Activated T-cell treated with anti-CD3 and anti-CD28 coated beads, Interleukin-2, amount 50 U/mL, for 4 hours (primary cell): Measurements from ENCODE around the gene HECTD4. TPM values are rescaled to one million over a fixed set of nuclear protein-coding genes. Genes with fewer than 3 reads are reported as not detected.
"Not testable (repeated sequence)": the region's sequence is repeated elsewhere in the genome, so short reads cannot be mapped to it uniquely, and the experiment has no call there.

Experiments
- ATAC-seq, 2 donors: fragments of 200-7000 bp; cut with Tn5 transposase; one replicate each; pipeline ENCODE4 v1.10.0; 2021
- DNase-seq: peaks from one replicate; pipeline ENCODE4 v3.0.0-alpha.2; 2020
- H3K27me3 Mint-ChIP-seq: one replicate; pipeline ENCODE4 v1.8.0; 2021; ENCODE audit warnings: low read depth, mixed read lengths
- H3K36me3 Mint-ChIP-seq: one replicate; pipeline ENCODE4 v1.8.0; 2022; ENCODE audit warnings: mixed read lengths; ENCODE audit not compliant: insufficient read depth
- H3K4me1 Mint-ChIP-seq: one replicate; pipeline ENCODE4 v1.8.0; 2021; ENCODE audit warnings: low read depth, mixed read lengths
- H3K4me3 Mint-ChIP-seq: one replicate; pipeline ENCODE4 v1.8.0; 2021; ENCODE audit warnings: mild to moderate bottlenecking, moderate library complexity, mixed read lengths
- H3K9me3 Mint-ChIP-seq: one replicate; pipeline ENCODE4 v1.8.0; 2021; ENCODE audit warnings: mixed read lengths
- total RNA-seq, 3 donors: library from RNA; stranded (reverse); gene quantifications; one replicate each; pipeline ENCODE4 v1.2.1, GENCODE V29; 2021

Gene HECTD4
- total RNA-seq, 3 donors from 2014 or later = 17.4 to 22.4 (median 19.0) TPM

DNA sequence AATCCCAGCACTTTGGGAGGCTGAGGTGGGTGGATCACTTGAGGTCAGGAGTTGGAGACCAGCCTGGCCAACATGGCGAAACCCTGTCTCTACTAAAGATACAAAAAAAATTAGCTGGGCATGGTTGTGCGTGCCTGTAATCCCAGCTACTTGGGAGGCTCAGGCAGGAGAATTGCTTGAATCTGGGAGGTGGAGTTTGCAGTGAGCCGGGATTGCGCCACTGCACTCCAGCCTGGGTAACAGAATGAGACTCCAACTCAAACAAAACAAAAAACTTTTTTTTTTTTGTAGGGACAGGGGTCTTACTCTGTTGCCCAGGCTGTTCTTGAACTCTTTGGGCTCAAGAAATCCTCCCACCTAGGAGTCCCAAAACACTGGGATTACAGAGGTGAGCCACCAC lies 33.2 kb upstream of the HECTD4 start:
- not testable (repeated sequence) for DNase-seq, ATAC-seq, H3K27me3 Mint-ChIP-seq, H3K36me3 Mint-ChIP-seq, H3K9me3 Mint-ChIP-seq, H3K4me3 Mint-ChIP-seq
- H3K4me1 Mint-ChIP-seq = peaks cover 19% of the 10 kb centered on the region

DNA sequence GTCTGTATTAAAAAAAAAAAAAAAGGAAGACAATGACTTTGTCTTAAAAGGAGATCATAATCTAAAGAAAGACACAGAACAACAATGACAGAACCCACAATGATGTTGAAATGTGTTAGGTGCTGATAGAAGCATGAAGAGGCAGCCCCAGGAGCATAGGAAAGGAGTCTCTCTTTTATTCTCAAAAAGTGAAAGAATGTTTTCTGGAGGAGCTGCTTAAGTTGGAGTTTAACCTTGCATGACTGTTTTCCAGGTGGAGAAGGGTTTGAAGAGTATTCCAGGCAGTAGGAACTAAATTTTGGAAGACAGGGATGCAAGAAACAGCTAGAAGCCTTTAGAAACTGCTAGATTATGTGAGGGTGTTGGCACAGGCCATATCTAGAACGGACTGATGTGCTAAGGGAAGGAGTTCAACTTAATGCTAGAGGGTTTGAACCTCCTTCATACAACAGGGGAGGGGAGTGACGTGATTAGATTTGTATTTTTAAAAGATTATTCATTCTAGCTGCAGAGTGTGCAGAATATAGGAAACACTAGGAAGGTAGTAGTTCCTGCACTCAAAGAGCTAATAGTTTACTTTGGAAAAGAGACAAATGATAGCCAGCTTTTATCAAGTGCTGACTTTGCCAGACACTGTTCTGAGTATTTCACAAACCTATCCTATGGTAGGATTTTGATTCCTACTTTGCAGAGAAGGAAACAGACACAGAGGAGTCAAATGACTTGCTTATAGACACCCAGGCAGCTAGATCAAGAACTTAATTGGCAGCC lies 31.8 kb upstream of the HECTD4 start:
- no peak overlapping the region for H3K4me3 Mint-ChIP-seq

DNA sequence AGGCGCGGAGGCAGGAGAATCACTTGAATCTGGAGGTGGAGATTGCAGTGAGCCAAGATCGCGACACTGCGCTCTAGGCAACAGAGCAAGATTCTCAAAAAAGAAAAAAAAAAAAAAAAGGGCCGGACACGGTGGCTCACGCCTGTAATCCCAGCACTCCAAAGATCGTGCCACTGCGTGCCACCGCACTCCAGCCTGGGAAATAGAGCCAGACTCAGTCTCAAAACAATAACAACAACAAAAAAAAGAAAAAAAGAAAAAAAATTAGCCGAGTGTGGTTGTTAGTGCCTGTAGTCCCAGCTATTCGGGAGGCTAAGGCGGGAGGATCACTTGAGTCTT lies 27.6 kb upstream of the HECTD4 start:
- Mint-ChIP-seq H3K27me3 (no peaks in the 10 kb centered on the region), H3K4me3 (peak overlapping the region; percentile 99), H3K9me3 (no peaks in the 10 kb centered on the region), H3K4me1 (peaks cover 36% of the 10 kb centered on the region), H3K36me3 (peaks cover 39% of the 10 kb centered on the region)
- DNase-seq (no peak), ATAC-seq (no peak)

More for the DNA sequence above, 31.8 kb upstream of the HECTD4 start:
- Mint-ChIP-seq H3K4me1 (peaks cover 11% of the 10 kb centered on the region), H3K36me3 (peaks cover 1% of the 10 kb centered on the region), H3K9me3 (no peaks in the 10 kb centered on the region), H3K27me3 (no peaks in the 10 kb centered on the region)
- no peak for ATAC-seq
- no peak for DNase-seq

DNA sequence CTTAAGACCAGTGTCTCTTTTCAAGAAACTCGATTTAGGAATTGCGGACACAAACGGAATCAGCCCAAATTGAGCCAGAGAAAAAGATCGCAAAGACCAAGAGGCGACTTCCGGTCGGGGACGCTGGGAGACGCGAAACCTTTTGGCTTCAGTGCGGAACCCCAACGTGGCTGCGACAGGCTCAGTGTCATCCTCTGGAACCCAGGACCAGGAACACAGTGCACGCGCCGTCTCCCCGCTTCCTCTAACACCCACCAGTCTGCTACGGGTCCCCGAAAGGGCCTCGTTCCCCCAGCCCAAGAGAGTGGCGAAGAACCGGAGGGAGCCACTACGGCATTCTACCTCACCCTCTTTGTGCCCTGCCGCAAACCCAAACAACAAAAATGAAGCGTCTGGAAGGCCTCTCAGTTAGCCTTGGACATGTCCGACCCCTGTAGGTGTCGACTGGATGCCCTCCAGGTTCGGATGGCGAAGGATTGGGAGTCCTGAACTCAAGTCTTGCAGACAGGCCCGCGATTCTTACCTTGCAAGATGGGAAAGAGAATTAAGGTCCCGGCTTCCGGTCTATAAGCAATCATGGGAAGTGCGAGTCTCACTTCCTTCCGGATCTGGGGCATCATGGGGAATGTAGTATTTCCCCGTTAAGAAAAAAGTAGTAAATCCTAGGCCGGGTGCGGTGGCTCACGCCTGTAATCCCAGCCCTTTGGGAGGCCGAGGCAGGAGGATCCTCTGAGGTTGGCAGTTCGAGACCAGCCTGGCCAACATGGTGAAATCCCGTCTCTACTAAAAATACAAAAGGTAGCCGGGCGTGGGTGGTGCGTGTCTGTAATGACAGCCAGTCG lies 27.1 kb upstream of the HECTD4 start, which contains the start of gene RPL6:
TSS of gene RPL6 (minus strand) at position 542 of the 842 bp plus-strand sequence. CDS start 949 bp downstream, outside the sequence.
- peak; percentile 91 to 94 for ATAC-seq
- DNase-seq = peak; percentile 66
- Mint-ChIP-seq H3K4me1 (peaks cover 39% of the 10 kb centered on the region), H3K27me3 (no peaks in the 10 kb centered on the region), H3K4me3 (peak within 1 kb of the TSS; percentile 99), H3K36me3 (peaks cover 45% of the 10 kb centered on the region), H3K9me3 (no peaks in the 10 kb centered on the region)

DNA sequence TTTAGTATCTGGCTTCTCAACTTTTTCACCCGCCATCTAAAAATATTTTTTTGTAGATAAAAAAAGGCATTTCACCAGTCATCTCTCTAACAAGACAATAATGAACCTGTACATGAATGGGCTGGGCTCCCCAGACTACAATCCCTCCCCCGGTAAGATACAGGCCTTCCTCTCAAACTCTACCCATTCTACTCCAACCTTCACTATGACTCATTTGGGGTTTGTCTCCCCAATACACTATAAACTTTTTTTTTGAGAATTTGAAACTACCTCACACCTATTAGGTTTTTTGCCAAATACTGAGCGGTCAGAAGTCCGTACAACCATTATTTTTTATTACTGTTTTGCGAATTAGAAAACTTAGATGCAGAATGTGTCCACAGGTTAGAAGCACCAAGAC lies 26.4 kb upstream of the HECTD4 start:
- no peaks in the 10 kb centered on the region for H3K27me3 Mint-ChIP-seq
- no peaks in the 10 kb centered on the region for H3K9me3 Mint-ChIP-seq
- peaks cover 39% of the 10 kb centered on the region for H3K4me1 Mint-ChIP-seq
- peak; percentile 38 to 46 for ATAC-seq
- H3K4me3 Mint-ChIP-seq = peak overlapping the region; percentile 99
- peaks cover 45% of the 10 kb centered on the region for H3K36me3 Mint-ChIP-seq
- DNase-seq = peak; percentile 23

DNA sequence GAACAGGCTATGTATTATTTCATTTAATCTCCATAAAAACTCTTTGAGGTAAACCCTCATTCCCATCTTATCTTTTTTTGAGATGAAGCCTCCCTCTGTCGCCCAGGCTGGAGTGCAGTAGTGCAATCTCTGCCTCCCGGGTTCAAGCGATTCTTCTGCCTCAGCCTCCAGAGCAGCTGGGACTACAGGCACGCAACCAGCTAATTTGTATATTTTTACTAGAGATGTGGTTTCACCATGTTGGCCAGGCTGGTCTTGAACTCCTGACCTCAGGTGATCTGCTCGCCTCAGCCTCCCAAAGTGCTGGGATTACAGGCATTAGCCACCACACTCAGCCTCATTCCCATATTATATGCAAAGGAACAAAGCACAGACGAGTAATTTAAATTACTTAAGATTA lies 25.5 kb upstream of the HECTD4 start:
- not testable (repeated sequence) for H3K9me3 Mint-ChIP-seq, H3K27me3 Mint-ChIP-seq, ATAC-seq, DNase-seq
- peaks cover 39% of the 10 kb centered on the region for H3K4me1 Mint-ChIP-seq
- peaks cover 45% of the 10 kb centered on the region for H3K36me3 Mint-ChIP-seq
- peak overlapping the region; percentile 99 for H3K4me3 Mint-ChIP-seq

DNA sequence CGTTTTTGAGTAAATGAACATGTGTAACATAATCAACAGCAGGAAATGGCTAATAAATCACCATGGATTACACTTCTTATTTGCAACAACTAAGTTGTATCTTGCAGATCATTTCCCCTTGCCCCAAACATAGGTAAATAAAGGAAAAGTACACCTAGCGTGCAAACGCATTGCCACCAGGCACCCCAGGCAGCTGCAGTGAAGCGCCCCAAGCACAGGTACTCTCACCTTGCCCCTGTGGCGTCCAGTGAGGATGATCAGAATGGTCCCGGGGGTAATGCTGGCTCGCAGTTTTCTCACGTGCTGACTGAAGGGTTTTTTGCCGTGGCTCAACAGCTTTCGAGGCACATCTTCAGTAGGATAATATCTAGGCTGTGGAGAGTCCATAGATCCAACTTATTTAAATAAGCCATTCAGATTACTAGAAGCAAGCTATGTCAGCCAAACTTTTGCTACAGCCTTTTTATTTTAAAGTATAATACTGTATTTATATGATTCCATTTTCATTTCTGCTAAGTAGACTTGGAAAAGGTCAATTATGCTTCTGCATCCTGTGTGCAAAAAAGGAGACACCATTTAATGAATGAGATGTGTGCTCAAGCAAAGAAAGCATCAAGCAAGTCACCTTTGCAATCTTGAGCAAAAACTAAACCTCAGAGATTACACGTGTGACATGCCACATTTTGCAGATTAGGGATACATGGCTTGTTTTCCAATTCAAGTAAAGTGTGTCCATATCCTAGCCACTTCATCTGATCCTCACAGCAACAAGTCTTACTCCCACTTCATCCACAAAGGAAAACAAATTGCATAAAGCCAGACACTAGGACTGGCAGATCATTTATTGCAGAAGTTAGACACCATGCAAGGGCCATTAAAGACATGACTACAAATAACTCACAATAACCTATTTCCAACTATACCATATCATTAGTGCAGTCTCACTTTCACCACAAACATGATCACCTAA lies 24.6 kb upstream of the HECTD4 start:
- Mint-ChIP-seq H3K36me3 (peaks cover 45% of the 10 kb centered on the region), H3K9me3 (no peaks in the 10 kb centered on the region), H3K4me3 (peak overlapping the region; percentile 99), H3K4me1 (peaks cover 39% of the 10 kb centered on the region), H3K27me3 (no peaks in the 10 kb centered on the region)
- no peak for DNase-seq
- no peak for ATAC-seq

DNA sequence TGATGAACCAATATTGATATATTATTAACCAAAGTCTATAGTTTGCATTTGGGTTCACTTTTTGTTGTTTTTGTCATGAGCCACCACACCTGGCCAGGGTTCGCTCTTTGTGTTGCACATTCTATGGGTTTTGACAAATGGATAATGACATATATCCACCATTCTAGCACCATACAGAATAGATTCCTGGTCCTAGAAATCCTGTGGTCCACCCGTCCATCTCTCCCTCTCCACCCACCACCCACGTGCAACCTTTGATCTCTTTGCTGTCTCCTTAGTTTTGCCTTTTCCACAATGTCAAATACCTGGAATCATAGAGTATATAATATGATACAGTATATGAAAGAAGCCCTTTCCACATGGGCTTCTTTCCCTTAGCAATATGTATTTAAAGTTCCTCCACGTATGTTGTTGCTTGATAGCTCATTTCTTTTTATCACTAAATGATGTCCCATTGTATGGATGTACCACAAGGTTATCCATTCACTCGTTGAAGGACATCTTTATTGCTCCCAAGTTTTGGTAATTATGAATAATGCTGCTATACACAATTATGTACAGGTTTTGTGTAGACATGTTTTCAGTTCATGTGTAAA lies 19.8 kb upstream of the HECTD4 start:
- ATAC-seq = peak in 1 of 2 donors; percentile 29
- no peak for DNase-seq
- Mint-ChIP-seq H3K9me3 (no peaks in the 10 kb centered on the region), H3K27me3 (no peaks in the 10 kb centered on the region), H3K4me1 (peaks cover 17% of the 10 kb centered on the region), H3K36me3 (peaks cover 23% of the 10 kb centered on the region), H3K4me3 (no peak overlapping the region)

DNA sequence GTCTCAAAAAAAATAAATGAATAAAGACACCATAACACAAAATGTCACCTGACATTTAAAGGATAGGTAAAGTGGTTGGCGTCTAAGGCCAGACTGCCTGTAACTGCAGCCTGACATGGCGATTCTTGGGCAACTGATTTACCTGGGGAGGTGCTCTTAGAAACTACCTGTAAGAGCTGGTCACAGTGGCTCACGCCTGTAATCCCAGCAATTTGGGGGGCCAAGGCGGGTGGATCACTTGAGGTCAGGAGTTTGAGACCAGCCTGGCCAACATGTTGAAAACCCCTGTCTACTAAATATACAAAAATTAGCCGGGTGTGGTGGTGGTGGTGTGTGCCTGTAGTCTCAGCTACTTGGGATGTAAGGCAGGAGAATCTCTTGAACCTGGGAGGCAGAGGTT lies 18.8 kb upstream of the HECTD4 start:
- no peak overlapping the region for H3K4me3 Mint-ChIP-seq
- no peaks in the 10 kb centered on the region for H3K9me3 Mint-ChIP-seq
- DNase-seq (no peak), ATAC-seq (no peak)
- H3K27me3 Mint-ChIP-seq = no peaks in the 10 kb centered on the region
- H3K4me1 Mint-ChIP-seq = peaks cover 9% of the 10 kb centered on the region
- peaks cover 15% of the 10 kb centered on the region for H3K36me3 Mint-ChIP-seq

- Mint-ChIP-seq H3K27me3 (peaks cover under 1% of the 10 kb centered on the region), H3K4me1 (no peaks in the 10 kb centered on the region), H3K4me3 (no peak overlapping the region), H3K9me3 (no peaks in the 10 kb centered on the region), H3K36me3 (no peaks in the 10 kb centered on the region)
- DNase-seq = no peak
- no peak for ATAC-seq
Observed at GRCh38 chr12:112393328-112393727, 11.1 kb upstream of the HECTD4 start.

- H3K36me3 Mint-ChIP-seq, H3K4me3 Mint-ChIP-seq, H3K27me3 Mint-ChIP-seq: not testable (repeated sequence)
Observed at GRCh38 chr12:112389922-112390654, 7.9 kb upstream of the HECTD4 start.

DNA sequence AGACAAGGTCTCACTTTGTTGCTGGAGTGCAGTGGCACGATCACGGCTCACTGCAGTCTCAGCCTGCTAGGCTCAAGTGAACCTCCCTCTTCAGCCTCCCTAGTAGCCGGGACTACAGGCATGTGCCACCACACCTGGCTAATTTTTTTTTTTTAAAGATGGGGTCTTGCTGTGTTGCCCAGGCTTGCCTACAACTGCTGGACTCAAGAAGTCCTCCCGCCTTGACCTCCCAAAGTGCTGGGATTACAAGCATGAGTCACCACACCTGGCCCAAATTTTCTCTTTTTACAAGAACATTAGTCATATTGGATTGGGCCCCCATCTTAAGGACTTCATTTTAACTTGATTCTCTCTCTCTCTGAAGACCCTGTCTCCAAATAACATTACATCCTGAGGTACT lies 7.0 kb upstream of the HECTD4 start:
- Mint-ChIP-seq H3K27me3 (peaks cover 3% of the 10 kb centered on the region), H3K9me3 (no peaks in the 10 kb centered on the region), H3K4me1 (peaks cover 11% of the 10 kb centered on the region), H3K4me3 (no peak overlapping the region), H3K36me3 (no peaks in the 10 kb centered on the region)
- no peak for DNase-seq
- no peak for ATAC-seq

More at GRCh38 chr12:112389922-112390654, 7.9 kb upstream of the HECTD4 start:
- H3K9me3 Mint-ChIP-seq, DNase-seq, ATAC-seq: not testable (repeated sequence)
- H3K4me1 Mint-ChIP-seq = peaks cover 11% of the 10 kb centered on the region

DNA sequence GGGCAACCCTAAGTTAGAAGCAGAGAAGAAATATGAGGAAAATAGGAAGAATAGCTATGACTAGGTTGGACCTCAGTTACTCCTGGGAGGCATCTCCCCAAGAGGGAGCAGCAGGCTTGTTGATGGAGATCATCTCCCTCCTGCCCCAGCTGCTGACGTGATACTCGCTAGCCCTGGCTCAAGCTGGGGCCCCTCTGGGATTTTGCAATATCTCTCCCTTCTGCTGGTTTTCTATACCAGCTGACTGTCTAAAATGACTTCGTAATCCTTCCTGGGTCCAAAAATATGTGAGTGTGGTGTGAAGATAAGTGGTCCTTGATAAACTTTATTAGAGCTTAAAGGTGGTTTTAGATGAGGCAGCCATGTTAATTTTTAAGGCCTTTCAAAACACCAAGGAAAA lies 4.5 kb upstream of the HECTD4 start:
- ATAC-seq (no peak), DNase-seq (no peak)
- Mint-ChIP-seq H3K4me3 (no peak overlapping the region), H3K27me3 (peaks cover 3% of the 10 kb centered on the region), H3K4me1 (peaks cover 15% of the 10 kb centered on the region), H3K36me3 (no peaks in the 10 kb centered on the region), H3K9me3 (no peaks in the 10 kb centered on the region)
